GM03348 (cell line): ENCODE data around the gene DLL1.

Source experiments
- DNase-seq: peaks from one replicate; pipeline ENCODE4 v3.0.0; 2012; ENCODE audit warnings: low spot score

DLL1 gene

DNA sequence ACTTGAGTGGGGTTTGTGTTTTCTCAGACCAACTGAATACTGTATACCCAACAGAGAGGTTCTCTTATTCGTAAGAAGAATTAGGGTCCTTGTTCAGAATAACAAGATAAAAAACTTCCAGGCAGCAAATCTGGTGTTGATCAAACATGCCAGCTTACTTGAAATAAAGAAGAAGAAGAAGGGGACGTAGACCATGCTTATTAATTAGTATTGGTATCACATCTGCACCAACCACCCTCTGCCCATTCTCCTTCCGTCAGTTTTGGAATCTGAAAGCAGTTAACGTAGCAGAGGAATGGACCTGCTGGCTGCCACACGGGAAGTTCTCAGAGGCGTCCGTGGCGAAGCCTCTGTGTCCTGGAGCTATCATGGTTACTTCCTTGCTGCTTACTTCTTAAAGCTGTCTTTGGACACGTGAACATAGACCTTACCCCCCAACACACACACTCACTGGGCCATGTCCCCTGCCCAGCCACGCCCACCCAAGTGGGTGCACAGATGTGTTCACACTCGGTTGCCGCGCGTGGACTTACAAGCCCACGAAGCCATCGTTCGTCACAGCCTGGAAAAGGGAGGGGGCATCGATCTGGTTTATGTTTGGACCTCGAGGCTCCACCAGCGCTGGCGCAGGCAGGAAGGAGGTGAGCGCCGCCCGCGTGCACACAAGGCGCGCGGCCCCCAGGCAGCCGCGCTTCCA, 4.1 kb upstream of the DLL1 start:
- no peak for DNase-seq

DNA sequence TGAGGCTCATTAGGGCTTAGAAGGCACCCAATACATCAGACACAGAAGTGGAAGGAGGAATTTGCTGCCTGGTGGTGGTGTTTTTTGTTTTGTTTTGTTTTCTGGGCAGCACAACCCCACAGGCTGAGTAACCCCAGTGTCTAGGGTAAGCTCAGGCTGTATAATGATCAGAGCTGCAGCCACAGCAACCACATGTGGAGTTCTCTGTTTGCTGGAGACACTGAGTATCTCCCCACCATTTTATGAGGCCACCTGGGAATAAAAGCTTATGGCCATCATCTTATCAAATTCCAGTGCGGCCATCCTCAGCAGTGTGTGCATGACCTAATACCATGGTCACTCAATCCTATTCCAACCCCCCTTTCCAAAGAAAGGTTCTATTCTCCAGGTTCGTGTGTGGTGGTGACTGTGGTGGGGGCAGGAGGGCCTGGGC, 3.4 kb upstream of the DLL1 start:
- DNase-seq = no peak

DNA sequence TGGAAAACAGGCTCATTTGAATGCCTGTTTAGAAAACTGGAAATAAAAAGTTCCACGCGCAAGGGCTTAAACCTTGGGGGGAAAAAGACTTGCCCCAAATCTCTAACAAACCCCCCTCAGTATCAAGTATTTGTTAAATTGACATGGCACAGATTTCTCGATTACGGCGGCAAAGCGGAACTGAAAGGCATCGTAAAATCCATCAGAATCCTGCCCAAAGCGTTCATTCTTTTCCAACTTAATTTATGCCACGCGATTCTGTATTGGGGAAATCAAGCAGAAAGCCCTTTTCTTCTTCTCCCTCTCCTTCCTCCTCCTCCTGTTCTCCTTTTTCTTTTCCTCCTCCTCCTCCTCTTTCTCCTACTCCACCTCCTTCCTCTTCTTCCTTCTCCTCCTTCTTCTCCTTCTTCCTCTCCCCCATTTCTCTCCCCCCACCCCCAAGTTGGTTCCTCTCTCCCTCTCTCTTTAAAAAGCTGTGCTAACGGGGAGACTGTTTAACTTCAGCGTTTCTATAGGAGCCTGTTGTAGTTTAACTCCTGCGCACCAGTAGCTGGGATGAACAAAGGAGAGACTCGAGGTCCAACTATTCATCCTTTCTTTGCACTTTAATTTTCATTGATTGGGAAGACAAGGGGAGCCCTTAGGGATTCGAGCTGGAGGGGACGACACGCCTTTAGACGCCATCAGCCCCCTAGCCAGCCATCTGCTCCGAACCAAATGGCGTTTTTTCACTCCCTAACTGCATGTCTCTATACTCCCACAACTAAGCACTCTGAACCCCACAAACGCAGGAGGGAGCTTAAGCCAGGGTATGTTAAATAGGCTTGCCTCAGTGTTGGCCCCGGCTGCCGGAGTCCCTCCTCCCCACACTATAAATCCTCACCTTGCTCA, 2.7 kb upstream of the DLL1 start:
- DNase-seq = no peak

DNA sequence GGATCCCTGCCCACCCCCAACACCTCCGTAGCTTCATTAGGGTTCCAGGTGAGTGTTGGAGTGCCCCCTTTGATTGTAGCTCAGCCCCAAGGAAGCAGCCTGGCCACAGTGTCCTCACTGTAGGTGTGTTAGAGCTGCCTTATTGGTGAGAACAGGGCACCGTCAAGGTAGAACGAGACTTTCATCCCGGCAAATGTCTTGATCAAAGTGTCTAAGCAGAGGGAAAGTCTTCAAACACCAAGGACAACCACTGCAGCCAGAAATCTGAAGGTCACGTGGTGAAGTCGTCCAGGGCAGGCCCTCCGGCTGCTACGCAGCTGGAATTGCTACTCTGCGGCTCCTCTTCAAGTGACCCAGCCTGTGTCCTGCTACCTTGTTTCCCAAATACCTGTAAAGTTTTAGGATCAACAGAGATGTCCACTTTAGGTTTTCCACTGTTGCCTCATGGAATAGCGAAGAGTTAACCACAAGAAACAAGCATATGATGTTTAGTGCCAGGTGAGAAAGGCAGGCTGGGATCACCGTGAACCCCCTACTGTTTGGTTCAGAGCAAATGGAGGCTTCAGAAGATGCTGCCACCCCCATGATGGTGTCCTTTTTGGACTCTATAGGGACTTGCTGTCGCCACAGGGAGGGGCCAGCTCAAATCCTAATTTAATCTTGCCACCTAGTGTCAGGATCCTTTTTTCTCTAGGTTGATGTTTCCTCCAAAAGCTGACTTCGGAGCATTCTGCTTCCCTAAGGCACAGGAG, 1.7 kb upstream of the DLL1 start:
- no peak for DNase-seq

DNA sequence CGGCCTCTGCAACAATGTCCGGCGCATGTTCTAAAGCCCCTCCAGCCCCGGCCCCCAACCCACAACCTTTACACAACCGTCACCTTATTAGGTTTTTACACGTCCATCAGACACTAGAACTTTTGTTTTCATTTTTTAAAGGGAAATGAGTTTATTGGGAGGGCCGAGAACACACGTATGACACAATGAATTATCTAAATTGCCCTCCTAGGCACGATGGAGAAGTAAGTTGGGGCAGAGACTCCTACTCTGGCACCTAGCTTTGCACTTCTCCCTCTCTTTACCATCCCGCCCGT, 1.2 kb upstream of the DLL1 start:
- no peak for DNase-seq

DNA sequence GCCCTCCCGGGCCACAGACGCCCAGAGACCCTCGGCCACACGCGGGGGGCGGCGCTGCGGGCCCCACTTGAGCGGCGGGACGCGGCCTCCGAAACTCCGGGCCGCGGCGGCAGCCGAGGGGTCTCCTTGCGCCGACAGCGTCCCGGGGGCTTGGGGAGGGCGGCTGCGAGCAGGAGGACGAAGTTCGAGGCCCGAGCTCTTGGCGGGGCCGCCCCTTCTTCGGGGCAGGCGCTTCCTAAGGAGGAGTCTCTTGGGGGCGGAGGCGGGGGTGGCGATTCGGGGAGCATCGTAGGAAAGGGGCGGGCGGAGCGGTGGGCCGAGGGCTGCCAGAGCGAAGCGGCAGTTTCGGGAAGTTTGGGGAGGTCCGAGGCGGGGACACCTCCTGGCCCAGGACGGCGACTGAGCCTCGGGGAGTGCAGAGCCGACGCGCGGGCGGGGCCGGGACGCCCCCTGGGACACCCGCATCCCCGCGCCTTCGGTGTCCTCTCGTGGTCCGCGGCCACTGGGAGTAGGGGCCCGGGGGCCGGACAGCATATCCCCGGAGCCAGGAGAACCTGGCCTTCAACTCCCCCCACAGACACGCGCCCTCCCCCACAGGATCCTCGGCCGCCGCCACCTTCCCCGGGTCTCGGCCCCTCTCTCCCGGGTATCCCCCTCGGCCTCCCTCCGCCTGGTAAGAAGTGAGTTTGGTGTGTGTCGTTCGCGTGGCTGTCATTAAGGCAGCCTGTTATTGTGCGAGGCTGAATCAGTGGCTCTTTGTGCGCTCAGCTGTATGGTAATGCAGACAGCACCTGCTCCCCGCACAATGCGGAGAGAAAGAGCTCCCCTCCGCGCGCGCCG, 613 bp upstream of the DLL1 start:
- DNase-seq = peak; percentile 57

DNA sequence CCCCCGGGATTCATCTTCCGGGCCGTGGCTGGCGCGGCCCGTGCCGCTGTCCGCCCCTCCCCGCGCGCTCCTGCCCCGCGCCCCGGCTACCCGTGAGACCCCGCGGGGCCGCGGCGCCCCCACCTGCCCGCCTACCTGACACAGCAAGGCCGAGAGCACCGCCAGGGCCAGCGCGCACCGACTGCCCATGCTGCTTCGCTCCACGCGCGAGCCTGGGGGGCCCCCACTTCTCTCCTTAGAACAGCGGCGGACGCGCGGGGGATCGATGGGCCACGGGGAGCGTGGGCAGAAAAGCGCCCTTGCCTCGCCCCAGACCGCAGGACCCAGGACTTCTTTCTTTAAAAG, 955 bp downstream of the DLL1 start:
- DNase-seq = no peak

DNA sequence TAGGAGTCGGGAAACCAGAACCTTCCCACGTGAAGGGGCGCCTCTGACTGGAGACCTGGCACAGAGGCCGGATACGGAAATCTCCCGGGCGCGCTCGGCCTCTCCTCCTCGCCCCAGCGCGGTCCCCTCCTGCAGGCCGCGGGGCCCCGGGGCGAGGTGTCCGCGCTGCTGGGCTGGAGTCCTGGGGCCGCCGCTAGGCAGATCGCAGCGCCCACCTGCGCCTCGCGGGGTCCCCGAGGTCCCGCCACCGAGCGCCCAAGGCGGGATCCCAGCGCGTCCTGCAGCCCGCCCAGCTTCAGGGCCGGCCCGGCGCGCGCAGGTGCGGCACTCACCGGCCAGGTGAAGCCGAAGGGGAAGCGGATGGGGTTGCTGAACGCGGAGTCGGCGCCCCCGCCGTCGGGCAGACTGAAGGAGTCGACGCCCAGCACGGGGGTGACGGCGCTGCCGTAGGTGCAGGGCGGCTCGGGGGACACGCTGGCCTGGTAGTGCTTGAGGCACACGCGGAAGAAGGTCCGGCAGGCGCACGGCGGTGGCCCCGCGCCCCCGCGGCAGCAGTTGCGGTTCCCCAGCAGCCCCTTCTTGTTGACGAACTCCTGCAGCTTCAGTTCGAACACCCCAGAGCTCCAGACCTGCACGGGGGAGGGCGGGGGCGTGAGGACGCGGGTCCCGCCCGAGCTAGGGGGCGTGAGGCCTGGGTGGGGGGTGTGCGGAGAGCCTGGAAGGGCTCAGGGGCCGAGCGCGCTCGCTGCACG, 1.5 kb downstream of the DLL1 start:
- DNase-seq = no peak

DNA sequence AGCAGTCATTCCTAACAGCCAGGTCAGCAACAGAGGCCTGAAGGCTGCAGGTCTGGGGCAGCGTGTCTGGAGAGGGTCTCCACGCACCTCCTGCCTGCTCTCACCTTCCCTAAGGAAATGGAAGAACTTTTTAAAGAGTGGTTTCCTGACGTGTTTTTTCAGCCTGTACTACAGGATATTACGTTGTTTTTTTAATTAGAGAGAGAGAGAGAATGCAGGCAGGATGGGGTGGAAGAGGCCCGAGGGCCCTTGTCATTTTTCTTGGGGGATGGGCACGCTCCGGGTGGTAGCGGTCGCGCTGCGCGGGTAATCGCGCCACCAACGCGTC, 2.1 kb downstream of the DLL1 start:
- no peak for DNase-seq

DNA sequence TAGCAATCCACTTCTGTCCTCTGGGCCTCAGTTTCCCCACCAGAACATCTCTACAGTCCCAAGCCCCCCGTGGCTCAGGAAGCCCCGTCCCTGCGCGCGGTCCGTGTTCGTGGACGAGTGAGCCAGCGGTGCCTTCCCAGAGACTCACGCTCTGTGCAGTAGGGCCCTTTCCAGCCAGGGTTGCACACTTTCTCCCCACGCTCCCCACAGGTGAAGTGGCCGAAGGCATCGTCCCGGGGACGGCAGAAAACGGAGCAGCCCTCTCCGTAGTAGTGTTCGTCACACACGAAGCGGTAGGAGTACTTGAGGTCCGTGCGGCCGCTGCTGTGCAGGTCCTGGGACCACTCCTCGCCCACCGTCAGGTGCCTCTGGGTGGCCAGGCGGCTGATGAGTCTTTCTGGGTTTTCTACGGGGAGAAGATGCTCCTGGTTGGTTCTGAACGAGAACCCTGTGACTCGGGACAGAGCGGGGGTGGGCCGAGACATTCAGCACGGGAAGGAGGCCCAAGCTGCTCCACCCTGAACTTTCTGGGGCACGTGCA, 2.7 kb downstream of the DLL1 start:
- no peak for DNase-seq

DNA sequence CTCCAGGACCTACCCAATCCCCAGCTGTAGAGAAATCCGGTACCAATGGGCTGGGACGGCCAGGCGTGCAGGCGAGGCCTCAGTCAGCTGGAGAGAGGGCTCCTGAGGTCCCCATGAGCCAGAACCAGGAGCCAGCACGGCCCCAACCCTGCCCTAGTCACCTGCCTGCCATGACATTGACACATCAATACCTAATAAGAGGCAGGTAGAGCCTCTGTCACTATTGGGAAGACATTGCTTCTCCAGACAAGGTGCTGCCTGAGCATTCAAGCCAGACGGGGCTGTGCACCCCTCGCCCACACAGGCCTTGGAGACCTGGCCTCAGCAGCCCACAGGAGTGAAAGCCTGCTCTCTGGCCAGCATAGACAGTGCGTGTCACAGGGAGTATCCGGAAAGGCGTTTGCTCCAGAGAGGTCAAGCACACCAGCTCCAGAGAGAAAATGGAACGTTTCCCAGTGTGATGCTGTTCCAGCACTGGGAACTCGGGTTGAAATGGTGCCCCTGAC, 3.5 kb downstream of the DLL1 start:
- no peak for DNase-seq

DNA sequence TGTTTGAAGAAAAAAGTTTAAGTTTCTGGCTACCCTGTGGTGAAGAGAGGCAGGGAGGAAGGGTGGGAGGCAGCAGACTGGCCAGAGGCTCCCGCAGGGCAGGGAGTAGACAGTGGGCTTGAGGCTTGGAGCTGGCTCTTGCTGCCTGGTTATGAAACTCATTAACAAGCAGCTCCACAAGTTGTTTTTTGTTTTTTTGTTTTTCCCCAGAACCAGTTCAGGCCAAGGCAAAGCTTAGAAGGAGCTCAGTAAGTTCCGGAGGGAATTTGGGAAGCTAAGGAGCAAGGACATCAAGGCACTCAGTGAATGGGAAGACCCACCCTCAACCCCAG, 4.0 kb downstream of the DLL1 start:
- DNase-seq = no peak

DNA sequence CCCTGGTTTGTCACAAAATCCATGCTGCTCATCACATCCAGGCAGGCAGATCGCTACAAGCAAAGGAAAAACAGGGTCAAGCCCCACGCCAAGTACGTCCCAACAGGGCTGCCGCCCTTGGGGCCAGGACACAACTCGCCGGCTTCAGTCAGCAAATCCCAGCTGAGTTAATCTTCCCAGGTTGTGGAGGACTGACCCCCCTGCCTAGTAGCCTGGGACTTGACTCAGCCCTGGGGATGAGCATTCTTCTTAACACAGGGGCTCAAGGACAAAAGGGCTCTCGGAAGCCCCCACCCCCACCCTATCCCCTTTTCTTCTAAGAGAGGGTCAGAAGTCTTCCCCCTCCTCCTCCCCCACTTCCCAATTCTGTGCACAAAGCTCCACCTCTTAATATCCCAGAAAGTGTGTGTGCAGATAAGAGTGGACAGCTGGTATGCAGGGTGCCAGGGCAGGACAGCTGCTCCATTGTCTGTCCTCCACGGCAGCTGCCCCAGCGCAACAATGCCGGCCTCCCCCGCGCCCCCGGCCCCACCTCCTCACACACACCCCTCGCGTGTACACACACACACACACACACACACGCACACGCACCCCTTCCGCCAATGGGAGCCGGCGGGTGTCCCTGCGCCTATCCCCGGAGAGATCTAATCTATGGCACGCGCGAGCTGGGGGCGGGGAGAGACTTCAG, 4.5 kb downstream of the DLL1 start:
- DNase-seq = no peak

DNA sequence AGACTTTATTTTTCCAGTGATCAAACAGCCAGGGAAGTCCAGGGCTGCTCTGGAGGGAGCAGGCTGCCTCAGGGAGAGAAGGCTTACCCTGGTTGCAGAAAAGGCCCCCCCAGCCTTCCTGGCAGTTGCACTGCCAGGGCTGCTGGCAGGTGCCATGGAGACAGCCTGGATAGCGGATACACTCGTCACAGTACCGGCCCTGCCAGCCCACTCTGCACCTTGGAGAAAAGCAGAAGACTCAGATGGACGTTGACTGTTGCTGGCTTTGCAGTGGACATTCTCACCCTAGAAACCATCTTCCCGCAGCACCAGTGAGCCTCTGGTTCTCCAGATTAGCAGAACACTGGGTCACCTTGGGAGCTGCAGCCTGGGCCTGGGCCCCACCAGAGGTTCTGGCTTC, 5.4 kb downstream of the DLL1 start:
- DNase-seq = no peak

DNA sequence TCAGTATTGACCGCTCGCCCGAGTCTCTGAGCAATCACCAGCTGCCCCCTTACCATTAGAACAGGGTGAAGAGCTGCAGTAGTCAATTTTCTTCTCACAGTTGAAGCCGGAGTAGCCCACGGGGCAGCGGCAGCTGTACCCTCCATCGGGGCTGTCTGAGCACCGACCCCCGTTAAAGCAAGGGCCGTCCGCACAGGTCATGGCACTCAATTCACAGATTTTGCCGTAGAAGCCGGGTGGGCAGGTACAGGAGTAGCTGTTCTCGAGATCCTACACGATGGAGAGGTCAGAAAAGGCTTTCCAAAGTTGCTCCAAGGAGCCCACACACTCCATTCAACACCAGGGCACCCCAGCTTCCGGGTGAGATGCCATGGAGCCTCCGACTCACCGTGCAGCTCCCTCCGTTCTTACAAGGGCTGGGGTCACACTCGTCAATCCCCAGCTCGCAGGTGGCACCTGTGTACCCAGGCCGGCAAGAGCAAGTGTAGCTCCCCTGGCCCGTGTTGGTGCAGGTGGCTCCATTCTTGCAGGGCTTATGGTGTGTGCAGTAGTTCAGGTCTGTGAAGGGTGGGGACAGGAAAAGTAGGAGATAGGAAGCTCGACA, 5.9 kb downstream of the DLL1 start:
- no peak for DNase-seq

DNA sequence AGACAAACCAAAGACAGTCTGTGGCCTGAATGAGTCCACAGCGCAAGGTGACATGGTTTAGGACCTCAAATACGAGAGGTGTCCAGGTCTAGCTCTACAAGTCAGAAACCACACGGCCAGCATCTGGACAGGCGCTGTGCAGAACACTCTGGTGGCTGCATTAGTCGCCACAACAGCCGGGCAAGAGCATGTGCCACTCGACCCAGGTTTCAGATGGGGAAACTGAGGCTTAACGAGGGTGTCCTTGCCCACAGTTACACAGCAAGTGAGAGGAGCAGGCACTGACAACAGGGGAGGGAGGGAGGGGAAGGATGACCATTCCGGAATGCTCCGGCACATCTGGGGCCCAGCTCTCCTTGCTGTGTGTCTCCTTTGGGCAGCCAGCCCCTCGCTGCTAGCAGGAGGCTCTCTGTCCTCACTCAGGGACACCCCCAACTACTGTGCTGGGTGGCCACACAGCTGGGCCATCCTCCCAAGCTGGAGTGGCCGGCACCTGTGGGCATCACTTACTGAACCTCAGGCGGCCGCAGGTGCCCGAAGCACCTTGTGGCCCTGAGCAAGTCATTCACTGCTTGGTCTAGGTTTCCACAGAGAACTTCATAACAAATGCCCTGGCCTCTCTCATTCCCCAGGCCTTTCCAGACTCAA, 6.6 kb downstream of the DLL1 start:
- DNase-seq = no peak

DNA sequence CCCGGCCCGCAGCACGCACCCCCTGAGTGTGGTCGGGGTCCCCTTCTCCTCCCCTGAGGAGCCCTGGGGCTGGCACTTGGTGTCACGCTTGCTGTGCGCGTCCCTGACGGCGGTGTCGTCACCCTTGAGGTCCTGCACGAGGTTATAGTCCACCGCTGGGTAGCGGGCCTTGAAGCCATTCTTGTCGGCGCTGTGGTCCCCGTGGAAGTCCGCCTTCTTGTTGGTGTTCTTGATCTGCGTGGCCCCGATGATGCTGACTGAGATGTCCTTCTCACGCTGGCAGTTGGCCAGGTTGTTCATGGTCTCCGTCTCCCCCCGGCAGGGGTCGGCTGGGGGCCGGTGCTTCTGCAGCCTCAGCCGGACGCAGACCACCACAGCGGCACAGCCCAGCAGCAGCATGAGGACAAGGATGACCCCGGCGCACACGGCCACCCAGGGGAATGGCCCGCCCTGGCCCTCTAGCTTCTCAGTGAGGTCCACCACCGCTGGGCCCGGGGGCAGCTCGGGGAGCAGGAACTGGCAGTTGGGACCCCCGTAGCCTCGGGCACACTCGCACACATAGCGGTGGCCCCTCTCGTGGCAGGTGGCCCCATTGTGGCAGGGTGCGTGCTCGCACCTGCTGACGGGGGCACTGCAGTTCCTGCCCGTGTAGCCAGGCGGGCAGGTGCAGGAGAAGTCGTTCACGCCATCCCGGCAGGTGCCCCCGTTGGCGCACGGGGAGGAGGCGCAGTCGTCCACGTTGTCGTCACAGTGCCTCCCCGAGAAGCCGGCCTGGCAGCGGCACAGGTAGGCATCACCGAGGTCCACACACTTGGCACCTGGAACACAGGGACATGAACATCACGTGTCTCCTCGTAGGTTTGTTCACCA, 7.4 kb downstream of the DLL1 start:
- no peak for DNase-seq

DNA sequence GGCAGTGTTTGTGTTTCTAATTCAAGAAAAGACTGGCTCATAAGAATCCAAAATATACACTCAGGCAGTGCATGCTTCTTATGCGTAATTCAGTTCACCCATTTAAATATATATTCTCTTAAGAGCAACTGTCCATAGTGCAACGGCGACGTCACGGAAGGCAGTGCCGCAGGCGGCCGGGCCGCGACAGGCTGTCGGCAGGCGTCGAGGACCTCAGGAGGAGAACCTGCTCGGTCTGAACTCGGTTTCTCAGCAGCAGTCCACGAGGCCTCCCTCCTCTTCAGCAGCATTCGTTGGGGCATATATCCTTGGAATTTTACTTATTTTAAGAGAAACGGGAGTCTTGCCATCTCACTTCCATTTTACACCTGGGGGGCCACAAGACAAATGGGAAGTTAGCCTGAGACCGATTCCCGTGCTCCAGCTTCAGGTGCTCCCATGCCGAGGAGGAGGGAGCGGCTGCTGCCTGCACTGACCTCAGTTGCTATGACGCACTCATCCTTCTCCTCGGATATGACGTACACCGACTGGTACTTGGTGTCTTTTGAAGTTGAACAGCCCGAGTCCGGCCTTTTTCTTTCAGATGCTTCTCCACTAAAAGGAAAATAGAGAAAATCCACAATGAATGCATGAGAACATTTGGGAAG, 8.2 kb downstream of the DLL1 start:
- no peak for DNase-seq
